NCI-H345 (cell line): ENCODE results near the gene ZNF862.
"Not testable (repeated sequence)": the region's sequence is repeated elsewhere in the genome, so short reads cannot be mapped to it uniquely, and the experiment has no call there.

Source experiments
- DNase-seq: peaks from one replicate; lab custom pipeline; 2025; lab: John Stamatoyannopoulos, UW

ZNF862 gene

GRCh38 chr7:149824748-149825566 lies 13.2 kb upstream of the ZNF862 start:
- no peak for DNase-seq

DNA sequence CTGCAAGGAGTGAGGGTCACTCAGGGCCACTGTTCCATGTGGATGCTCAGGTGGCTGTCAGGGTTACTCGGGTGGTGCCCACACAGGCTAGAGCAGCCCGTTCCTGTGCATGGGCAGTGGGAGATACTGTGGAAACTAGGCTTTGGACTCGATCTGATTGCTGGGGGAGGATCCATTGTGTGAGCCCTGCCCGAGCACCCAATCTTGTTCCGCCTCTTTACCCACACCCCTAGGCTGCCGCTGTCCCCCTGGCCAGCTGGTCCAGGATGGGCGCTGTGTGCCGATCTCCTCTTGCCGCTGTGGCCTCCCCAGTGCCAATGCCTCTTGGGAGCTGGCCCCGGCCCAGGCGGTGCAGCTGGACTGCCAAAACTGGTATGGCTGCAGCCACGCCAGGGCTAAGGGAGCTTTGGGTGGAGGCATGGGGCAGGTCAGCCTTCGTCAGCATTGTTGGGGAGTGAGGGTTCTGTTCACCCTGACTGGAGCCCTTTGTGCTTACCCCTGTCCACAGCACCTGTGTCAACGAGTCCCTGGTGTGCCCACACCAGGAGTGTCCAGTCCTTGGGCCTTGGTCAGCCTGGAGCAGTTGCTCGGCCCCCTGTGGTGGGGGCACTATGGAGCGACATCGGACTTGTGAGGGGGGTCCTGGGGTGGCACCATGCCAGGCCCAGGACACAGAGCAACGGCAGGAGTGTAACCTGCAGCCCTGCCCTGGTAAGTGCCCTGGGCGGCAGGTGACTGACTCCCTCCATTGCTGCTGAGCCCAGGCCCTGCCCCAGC lies 12.4 kb upstream of the ZNF862 start:
- no peak for DNase-seq

GRCh38 chr7:149826344-149827088 lies 11.7 kb upstream of the ZNF862 start:
- no peak for DNase-seq

GRCh38 chr7:149827089-149827981 lies 10.8 kb upstream of the ZNF862 start:
- DNase-seq, result no peak

- DNase-seq, result no peak
Measured at GRCh38 chr7:149828357-149829309, 9.5 kb upstream of the ZNF862 start.

DNA sequence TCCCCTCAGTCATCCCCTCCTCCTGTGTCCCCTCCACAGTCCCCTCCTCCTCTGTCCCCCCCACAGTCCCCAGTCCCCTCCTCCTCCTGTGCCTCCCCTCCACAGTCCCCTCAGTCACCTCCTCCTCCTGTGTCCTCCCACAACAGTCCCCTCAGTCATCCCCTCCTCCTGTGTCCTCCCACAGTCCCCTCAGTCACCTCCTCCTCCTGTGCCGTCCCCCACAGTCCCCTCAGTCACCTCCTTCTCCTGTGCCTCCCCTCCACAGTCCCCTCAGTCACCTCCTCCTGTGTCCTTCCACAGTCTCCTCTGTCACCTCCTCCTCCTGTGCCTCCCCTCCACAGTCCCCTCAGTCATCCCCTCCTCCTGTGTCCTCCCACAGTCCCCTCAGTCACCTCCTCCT lies 7.6 kb upstream of the ZNF862 start:
- not testable (repeated sequence) for DNase-seq

- DNase-seq, result no peak
Measured at GRCh38 chr7:149830997-149831740, 7.0 kb upstream of the ZNF862 start.

DNA sequence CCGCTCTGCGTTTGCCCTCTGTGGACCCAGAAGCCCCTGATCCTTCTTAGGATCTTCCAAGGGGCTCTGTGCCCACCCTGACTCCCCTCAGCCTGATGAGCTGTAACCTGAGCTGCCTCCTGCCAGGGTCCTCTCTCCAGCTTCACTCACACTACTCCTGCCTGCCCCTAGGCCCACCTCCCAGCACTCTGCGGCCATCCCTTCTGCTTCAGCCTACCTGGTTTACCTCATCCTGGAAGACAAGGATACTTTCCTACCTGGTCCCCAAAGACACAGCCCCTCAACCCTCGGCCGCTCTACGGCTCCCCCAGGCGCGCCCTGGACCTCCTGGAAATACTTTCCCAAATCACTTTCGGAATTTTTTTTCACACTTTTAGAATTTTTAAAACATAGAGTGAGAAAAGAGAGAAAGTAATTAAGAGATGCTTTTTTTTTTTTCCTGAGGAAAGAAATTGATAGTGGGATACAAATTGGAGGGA lies 6.4 kb upstream of the ZNF862 start:
- no peak for DNase-seq

GRCh38 chr7:149832332-149833041 lies 5.7 kb upstream of the ZNF862 start:
- DNase-seq, result no peak

GRCh38 chr7:149833495-149834130 lies 4.6 kb upstream of the ZNF862 start:
- no peak for DNase-seq

- DNase-seq, result no peak
Measured at GRCh38 chr7:149834601-149835000, 3.6 kb upstream of the ZNF862 start.

GRCh38 chr7:149836434-149836833 lies 1.7 kb upstream of the ZNF862 start:
- DNase-seq, result no peak

- DNase-seq, result no peak
Measured at GRCh38 chr7:149837564-149838223, 481 bp upstream of the ZNF862 start.

DNA sequence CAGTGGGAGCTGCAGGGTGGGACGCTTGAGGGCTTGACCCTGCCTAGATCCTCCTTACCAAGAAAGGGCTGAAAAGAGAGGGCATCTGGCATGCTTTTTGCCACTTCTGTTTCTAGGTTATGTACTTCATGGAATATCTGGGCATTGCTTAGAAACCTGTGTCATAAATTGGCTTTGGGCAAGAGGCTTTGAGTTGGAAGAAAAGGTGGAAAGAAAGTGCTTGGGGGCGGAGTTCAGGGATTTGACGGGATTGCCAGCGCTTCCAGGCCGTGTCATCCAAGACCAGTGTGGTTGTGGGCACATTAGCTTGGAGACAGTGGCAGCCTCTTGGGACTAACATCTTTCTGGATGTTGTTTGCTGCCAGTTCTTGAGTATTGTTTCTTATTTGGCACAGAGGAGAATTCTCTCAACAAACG lies 825 bp downstream of the ZNF862 start:
- DNase-seq, result peak; percentile 24

DNA sequence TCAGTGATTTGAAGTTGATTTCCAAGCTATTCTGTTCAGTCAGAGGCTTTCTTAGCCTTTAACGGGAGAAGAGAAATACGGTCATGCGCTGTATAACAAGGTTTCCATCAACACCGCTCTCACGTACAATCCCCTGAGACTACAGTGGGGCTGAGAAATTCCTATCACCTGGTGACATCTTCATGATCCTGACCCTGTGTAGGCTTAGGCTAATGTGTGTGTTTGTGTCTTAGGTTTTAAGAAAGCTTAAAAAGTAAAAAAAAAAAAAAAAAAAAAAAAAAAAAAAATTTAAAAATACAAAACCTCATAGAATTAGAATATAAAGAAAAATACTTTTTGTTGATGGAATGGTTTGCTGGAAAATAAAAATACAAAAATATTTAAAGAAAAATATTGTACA lies 1.8 kb downstream of the ZNF862 start:
- DNase-seq, result no peak

GRCh38 chr7:149843566-149843965 lies 5.4 kb downstream of the ZNF862 start:
- DNase-seq, result no peak

DNA sequence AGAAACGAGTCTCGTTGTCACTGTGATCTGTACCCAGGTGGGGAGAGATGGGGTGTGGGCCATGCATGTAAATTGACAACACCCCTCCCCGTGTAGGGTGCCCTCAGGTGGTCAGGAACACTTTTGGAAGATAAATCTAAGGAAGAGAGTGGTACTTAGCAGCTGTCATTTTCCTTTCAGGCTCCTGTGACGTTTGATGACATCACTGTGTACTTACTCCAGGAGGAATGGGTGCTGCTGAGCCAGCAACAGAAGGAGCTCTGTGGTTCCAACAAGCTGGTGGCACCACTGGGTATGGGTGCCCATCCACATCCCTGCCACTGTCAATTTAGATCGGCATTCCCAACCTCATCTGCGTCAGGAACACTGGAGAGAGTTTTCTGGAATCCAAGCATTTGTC lies 6.3 kb downstream of the ZNF862 start:
- no peak for DNase-seq
